DMS53 treated with DMSO at 0.1 percent for 48 hours (cell line): Measurements from ENCODE around the gene SEC11A.
"Not testable (repeated sequence)": the region's sequence is repeated elsewhere in the genome, so short reads cannot be mapped to it uniquely, and the experiment has no call there.

Experiments used
- DNase-seq: peaks from one replicate; lab custom pipeline; 2025; ENCODE audit not compliant: unreplicated experiment; lab: John Stamatoyannopoulos, UW

The SEC11A gene

GRCh38 chr15:84716036-84716732 lies at the start of gene SEC11A:
TSS of gene SEC11A (minus strand) at chr15:84716139. CDS start at chr15:84716075, 64 bp downstream.
- peak; percentile 76 for DNase-seq

- DNase-seq = no peak
These were observed 49.7 kb upstream of the SEC11A start for GRCh38 chr15:84765675-84766074.

- DNase-seq = no peak
These were observed 49.0 kb upstream of the SEC11A start for GRCh38 chr15:84764989-84765388.

GRCh38 chr15:84764585-84764984 lies 48.6 kb upstream of the SEC11A start:
- DNase-seq = no peak

GRCh38 chr15:84762840-84763572 lies 47.1 kb upstream of the SEC11A start:
- DNase-seq = no peak

- DNase-seq = no peak
These were observed 45.7 kb upstream of the SEC11A start for GRCh38 chr15:84761607-84762131.

- no peak for DNase-seq
These were observed 44.3 kb upstream of the SEC11A start for GRCh38 chr15:84760219-84760618.

- DNase-seq = no peak
These were observed 43.1 kb upstream of the SEC11A start for GRCh38 chr15:84759018-84759417.

- DNase-seq = no peak
These were observed 40.0 kb upstream of the SEC11A start for GRCh38 chr15:84755736-84756527.

DNA sequence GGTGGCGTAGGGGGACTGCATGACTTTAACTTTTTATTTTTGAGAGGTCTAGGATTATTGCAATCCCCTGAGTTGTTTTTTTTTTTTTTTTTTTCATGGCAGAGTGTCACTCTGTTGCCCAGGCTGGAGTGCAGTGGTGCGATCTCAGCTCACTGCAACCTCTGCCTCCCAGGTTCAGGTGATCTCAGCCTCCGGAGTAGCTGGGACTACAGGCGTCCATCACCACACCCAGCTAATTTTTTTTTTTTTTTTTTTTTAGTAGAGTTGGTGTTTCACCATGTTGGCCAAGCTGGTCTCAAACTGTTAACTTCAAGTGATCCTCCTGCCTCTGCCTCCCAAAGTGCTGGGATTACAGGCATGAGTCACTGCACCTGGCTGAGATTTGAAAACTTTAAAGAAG lies 39.0 kb upstream of the SEC11A start:
- DNase-seq = not testable (repeated sequence)

DNA sequence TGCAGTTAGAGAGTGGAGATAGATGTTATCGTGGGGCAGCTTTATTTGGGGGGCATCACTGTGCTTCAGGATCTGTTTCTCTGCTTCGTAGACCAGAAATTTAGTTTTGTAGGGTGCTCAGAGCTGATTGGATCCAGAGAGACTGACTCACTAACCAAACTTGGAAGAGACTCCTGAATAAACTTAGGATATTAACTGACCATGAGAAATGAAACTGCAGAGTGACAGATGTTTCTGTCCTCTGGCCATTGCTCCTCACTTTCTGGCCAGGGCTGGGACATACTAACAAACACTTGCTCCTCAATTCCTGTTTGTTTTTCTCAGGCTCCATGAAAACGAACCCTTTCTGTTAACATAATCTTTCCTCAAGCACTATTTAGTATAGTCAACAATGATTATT lies 36.8 kb upstream of the SEC11A start:
- peak; percentile 22 for DNase-seq

DNA sequence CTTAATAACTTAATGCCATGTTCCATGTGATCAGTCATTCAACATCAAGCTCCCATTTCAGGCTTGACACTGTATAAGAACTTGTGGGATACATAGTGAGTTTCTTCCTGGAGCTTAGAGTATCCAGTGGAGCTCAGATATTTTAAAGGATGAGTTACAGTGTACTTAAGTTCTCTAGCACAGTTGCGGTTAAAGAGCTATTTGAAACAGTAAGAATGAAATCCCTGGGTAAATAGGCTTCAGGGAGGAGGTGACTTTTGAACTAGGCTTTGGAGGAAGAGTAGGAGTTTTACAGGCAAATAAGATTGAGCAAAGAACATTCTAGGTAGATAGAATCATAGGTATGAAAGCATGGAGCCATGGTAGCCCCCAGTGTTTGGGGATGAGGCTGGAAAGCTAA lies 36.3 kb upstream of the SEC11A start:
- no peak for DNase-seq

DNA sequence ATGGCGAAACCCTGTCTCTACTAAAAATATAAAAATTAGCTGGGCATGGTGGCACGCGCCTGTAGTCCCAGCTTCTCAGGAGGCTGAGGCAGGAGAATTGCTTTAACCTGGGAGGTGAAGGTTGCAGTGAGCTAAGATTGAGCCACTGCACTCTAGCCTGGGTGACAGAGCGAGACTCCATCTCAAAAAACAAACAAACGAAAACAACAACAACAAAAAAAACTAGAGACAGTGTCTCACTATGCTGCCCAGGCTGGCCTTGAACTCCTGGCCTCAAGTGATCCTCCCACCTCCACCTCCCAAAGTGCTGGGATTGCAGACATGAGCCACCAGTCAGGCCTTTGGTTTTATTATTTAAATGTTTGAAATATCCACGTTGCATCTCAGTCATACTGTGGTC lies 35.8 kb upstream of the SEC11A start:
- not testable (repeated sequence) for DNase-seq

GRCh38 chr15:84750583-84751092 lies 34.7 kb upstream of the SEC11A start:
- no peak for DNase-seq

DNA sequence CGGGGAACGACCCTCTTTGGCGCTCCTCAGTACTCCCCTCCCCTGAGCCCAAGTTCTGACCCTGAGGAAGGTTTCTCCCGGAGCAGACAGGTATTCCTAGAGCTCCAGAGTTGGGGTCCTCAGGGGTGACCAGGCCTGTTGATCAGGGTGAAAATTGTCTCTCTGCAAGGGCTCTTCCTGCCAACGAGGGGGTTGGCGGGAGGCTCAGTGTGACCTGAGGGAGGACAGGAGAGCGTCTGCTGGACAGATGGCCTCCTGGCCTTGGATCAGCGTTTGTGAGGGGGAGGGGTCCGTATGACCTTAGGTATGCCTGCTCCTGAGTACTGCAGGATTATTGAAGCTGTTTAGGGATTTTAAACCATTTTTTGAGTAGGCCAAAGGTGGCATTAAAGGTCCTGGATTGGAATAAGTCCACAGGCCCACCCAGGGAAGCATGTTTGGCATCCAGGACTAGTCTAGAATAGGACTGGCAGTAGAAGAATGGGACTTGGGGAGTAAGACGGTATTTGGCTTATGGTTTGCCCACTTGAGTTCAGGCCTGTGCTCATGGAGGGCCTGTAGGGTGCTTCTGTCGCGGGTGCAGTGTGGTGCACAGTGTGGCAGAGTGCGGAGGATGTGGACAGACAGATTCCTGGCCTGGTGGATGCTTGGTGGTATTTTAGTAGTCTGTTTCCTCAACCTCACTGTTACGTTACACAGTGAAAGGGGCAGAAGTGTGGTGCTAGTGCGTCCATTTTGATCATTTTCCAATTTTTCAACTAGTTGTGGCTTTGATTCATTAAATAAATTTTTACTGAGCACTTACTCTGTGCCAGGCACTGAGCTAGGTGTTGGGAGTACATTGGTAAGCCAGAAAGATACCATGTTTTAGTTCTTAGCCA lies 33.4 kb upstream of the SEC11A start:
- no peak for DNase-seq

DNA sequence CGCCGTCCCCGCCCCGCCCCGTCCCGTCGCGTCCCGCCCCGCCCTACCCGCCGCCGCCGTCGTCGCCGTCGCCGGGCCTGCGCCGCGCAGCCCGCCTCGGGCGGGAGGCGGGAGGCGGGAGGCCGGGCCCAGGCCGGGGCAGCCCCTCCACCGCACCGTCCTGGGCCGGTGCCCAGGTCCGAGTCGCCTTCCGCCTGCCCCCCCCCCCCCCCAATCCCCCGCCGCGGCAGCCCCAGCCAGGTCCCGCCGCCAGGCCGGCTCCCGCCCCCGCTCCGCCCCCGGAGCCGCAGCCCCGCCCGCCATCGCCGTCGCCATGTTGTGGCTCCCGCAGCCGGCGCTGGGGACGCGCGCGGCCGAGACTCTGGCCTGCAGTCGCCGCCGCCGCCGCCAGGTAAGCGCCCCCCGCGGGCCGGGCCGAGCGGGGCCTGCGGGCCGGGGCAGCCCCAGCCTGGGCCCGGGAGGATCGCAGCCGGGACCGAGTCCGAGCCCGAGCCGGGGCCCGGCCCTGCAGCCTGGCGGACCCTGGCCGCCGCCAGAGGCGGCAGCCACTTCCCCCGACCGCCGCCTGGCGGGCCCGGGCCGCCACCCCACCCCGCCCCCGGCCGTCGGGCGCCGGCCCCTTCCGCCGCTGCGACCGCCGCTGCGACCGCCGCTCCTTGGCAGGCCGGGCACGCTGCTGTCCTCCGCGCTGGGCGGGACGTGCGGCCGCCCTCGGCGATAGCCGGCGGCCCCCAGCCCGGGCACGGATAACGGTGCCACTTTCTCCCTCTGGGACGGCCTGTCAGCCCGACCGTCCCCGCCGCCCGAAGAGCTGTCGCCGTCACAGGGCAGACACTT lies 32.6 kb upstream of the SEC11A start, which contains the start of gene ZNF592:
ZNF592 (plus strand) TSS at position 319 of the 837 bp plus-strand sequence. CDS start 34,084 bp downstream, outside the sequence.
- peak; percentile 31 for DNase-seq

DNA sequence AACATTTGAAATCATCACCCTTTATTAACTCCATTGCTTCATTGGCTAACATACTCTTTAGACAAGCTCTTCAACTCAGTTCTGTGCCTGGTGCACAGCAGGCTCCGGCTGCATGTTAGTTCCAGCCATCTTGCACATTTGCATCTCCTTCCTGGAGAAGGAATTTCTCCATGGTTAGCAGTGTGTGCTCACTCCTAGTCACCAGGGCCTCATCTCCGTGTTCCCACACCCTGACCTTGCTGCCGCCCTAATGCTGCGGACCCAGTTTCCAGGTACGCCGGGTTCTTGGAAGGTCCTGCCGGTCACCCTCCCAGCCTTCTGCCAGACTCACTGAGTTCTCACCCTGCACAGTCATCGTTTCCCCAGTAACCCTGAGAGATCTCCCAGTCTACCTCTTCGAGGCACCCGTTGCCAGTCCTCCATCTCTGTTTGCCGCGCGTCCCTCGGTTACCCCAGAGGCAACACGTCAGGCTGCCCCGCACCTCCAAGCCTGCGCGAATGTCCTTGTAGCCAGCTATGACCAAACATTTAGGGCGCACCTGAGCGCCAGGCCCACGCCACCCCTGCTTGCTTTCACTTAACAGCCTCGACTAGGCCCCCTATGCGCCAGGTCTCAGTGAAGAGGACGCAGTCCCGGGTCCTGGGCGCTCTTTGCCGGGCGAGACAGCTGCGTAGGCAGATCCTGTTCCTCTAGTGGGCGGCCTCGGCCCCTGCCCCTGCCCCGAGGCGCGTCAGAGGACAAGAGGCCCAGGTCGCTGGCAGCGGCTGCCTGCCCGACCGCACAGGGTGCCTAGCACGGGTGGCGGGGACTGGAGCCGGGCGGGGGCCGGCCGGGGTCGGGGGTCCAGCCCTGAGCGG lies 31.7 kb upstream of the SEC11A start:
- DNase-seq = peak; percentile 53

- DNase-seq = no peak
These were observed 25.2 kb upstream of the SEC11A start for GRCh38 chr15:84741121-84741520.
